Muscle of leg (tissue), 11 donors: ENCODE results near the gene RFXANK. TPM values are rescaled to one million over a fixed set of nuclear protein-coding genes. Genes with fewer than 3 reads are reported as not detected.

Experiments used
- DNase-seq: peaks from one replicate; pipeline ENCODE4 v3.0.0; 2013
- H3K27ac ChIP-seq: one replicate; pipeline ENCODE4 v1.5.1; 2013; ENCODE audit warnings: mild to moderate bottlenecking, low read length, control low read depth
- H3K27me3 ChIP-seq: one replicate; pipeline ENCODE4 v1.6.1; 2013; ENCODE audit warnings: low read length; ENCODE audit not compliant: control insufficient read depth, insufficient read depth
- H3K36me3 ChIP-seq: one replicate; pipeline ENCODE4 v1.6.1; 2013; ENCODE audit warnings: low read length; ENCODE audit not compliant: control insufficient read depth, insufficient read depth
- H3K4me1 ChIP-seq: one replicate; pipeline ENCODE4 v1.6.1; 2013; ENCODE audit warnings: low read length; ENCODE audit not compliant: control insufficient read depth, insufficient read depth
- H3K4me3 ChIP-seq: one replicate; pipeline ENCODE4 v1.5.1; 2013; ENCODE audit warnings: low read length, control low read depth
- H3K9me3 ChIP-seq: replicated peaks from 2 replicates; pipeline ENCODE4 v1.6.1; 2013; ENCODE audit warnings: low read depth, low read length; ENCODE audit not compliant: control insufficient read depth
- WGBS: methylation state at CpG from one replicate; pipeline ENCODE4 v1.1.5; 2013; ENCODE audit warnings: missing lambda C conversion rate; ENCODE audit not compliant: insufficient coverage; 5-methylcytosine and 5-hydroxymethylcytosine counted together
- polyA plus RNA-seq, 8 donors: library from polyadenylated mRNA; unstranded; fragments of 120-200 nt; gene quantifications; one replicate each; pipeline versions ENCODE4 v1.2.1 to v1.2.3, GENCODE V29; 2013; ENCODE audit warnings: inconsistent platforms in 1 of 8, low replicate concordance in 1 of 8; ENCODE audit not compliant: insufficient read length in 8 of 8, insufficient read depth in 1 of 8
- total RNA-seq: library from RNA; stranded (reverse); fragments of 120-200 nt; gene quantifications from one replicate; pipeline ENCODE4 v1.2.4, GENCODE V29; 2013

The RFXANK gene
- total and polyA plus RNA-seq, 9 donors: 57.1 to 125 (median 72.4) TPM

- Histone ChIP-seq H3K27me3 (no peaks in the 10 kb centered on the region), H3K27ac (no peak overlapping the region), H3K4me3 (no peak overlapping the region), H3K9me3 (peaks cover 4% of the 10 kb centered on the region), H3K4me1 (no peaks in the 10 kb centered on the region), H3K36me3 (peaks cover 31% of the 10 kb centered on the region)
- WGBS: 63% methylated on average over 11 of the region's 11 CpGs
- DNase-seq: no peak
These were observed 40.6 kb upstream of the RFXANK start for GRCh38 chr19:19151418-19151817.

DNA sequence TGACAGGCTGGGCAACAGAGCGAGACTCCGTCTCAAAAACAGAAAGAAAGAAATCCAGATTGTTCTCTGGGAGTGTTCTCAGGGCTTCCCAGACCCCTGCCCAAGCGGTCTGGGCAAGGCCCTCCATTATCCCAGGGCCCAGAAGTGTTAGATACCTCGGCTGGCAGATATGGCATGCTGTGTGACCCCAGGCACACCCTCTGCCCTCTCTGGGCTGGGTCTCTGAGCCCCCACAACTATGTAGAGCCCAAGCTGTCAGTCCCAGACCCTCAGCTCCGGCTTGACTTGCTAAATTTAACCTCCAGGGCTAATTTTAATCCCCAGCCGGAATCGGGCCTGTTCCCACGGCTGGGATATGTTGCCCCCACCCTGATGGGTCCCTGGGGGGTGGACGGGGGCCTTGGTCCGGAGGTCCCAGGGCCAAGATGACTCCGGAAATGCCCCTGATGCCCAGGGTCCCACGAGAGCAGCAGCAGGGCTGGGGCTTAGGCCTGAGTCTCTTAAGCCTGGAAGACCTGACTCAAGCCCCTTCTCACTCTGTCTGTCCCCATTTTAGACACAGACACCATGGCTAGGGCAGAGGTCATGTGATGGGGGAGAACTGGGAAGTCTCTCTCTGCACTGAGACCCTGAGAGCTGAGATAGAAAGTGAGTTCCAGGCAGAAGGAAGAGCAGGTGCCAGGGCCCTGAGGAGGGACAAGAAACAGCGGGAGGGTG is 39.2 kb upstream of the RFXANK start:
- DNase-seq: no peak
- 81% methylated on average over 10 of the region's 13 CpGs for WGBS
- Histone ChIP-seq H3K27ac (no peak overlapping the region), H3K27me3 (no peaks in the 10 kb centered on the region), H3K36me3 (peaks cover 22% of the 10 kb centered on the region), H3K4me3 (no peak overlapping the region), H3K9me3 (peaks cover 2% of the 10 kb centered on the region), H3K4me1 (no peaks in the 10 kb centered on the region)

DNA sequence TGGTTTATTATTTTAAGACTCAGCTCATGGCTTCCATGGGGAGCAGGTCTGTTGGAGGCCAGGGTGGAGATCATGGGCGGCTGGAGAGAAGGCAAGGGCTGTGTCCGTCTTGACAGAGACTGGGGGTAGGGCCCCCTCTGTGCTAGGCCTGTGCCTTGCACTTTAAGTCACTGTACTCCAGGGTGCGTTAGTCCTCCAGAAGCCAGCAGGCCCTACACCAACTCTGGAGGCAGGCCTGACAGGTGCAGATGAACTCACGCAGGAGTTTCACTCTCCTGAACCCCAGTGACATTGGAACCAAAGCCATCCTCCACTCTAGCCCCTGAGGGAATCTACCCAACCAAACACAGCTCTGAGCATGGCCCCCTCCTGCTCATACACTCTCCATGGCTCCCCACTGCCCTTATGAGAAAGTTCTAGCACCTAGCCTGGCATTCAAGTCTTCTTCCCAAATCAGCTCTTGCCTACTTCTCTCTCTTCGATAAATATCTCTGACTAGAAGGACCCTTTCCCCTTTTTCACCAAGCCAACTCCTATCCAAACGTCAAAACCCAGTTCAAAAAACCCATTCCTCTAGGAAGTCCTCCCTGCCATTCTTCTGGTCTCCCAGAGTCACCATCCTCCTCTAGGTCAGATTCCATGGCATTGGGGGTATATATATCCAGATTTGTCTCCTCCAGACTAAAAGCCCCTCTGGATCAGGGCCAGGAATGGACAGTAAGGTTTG is 37.1 kb upstream of the RFXANK start:
- no peak overlapping the region for H3K27ac ChIP-seq
- peaks cover 12% of the 10 kb centered on the region for H3K36me3 ChIP-seq
- no peak for DNase-seq
- WGBS: 75% methylated on average over 4 of the region's 6 CpGs
- no peaks in the 10 kb centered on the region for H3K4me1 ChIP-seq
- no peak overlapping the region for H3K4me3 ChIP-seq
- H3K9me3 ChIP-seq: peaks cover 2% of the 10 kb centered on the region
- no peaks in the 10 kb centered on the region for H3K27me3 ChIP-seq

- Histone ChIP-seq H3K4me3 (no peak overlapping the region), H3K27ac (no peak overlapping the region), H3K9me3 (peaks cover 2% of the 10 kb centered on the region), H3K36me3 (peaks cover 12% of the 10 kb centered on the region), H3K27me3 (no peaks in the 10 kb centered on the region), H3K4me1 (no peaks in the 10 kb centered on the region)
- DNase-seq: no peak
- 98% methylated on average over 4 of the region's 10 CpGs for WGBS
These were observed 36.4 kb upstream of the RFXANK start for GRCh38 chr19:19155495-19156219.

DNA sequence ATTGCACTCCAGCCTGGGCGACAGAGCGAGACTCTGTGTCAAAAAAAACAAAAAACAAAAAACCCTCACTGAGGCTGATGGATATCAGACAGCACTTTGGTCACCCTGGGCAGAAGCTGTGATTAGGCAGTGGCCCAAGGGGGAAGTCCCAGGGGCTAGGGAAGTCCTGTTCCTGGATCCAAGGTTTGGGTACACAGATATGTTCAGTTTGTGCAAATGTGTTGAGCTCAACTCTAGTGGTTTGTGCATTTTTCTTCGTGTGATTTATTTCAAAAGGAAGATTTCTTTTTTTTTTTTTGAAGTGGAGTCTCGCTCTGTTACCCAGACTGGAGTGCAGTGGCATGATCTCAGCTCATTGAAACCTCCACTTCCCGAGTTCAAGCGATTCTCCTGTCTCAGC is 34.2 kb upstream of the RFXANK start:
- peaks cover 12% of the 10 kb centered on the region for H3K36me3 ChIP-seq
- 70% methylated on average over 3 of the region's 6 CpGs for WGBS

DNA sequence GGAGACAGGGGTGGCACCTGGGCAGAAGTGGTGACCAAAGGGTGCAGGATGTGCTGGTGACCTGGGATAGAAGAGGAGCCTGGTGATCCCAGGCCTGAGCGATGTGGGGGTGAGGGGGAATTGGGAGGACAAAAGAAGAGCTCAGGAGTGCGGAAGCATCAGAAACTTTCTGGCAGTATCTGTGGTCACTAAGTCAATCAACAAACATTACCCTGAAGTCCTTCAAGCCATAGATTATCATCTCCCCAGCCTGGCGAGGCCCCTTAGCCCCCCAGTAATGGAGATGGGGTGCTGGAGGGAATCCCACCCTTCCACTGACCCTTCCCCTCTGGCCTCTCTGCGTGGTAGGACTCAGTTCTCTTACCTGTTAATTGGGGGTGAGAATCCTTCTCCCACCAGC is 32.5 kb upstream of the RFXANK start:
- no CpG with 5 or more reads among the region's 4 CpGs for WGBS
- H3K27me3 ChIP-seq: no peaks in the 10 kb centered on the region
- H3K9me3 ChIP-seq: peaks cover 2% of the 10 kb centered on the region
- H3K4me3 ChIP-seq: no peak overlapping the region
- peaks cover 12% of the 10 kb centered on the region for H3K36me3 ChIP-seq
- no peak overlapping the region for H3K27ac ChIP-seq
- no peak for DNase-seq
- no peaks in the 10 kb centered on the region for H3K4me1 ChIP-seq

More for the DNA sequence above, 34.2 kb upstream of the RFXANK start:
- DNase-seq: no peak
- H3K4me3 ChIP-seq: no peak overlapping the region
- peaks cover 2% of the 10 kb centered on the region for H3K9me3 ChIP-seq
- H3K4me1 ChIP-seq: no peaks in the 10 kb centered on the region
- H3K27me3 ChIP-seq: no peaks in the 10 kb centered on the region
- no peak overlapping the region for H3K27ac ChIP-seq

DNA sequence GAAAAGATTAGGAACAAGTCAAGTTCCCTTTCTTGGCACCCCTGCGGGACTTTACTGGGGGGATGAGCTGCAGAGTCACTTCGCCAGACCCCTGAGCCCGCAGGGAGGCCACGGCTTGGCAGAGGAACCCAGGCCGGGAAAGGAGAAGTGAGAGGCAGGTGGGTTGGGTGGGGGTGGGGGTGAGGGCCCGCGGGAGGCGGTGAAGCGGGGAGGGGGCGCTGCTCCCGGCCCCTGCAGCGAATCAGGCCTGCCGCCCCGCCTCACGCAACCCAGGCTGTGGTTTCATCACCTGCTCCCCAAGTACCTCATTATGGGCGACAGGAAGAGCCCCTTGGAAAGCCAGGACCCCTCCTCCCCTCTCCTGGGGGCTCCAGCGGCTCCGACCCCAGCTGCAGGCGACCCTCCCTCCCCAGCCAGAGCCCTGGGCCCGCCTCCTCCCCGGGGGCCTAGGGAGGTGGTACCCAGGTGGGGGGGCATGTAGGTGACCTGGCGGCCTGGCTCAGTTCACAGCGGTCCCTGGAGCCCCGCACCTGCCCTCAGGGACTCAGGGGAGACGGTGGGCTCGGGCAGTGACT is 31.5 kb upstream of the RFXANK start:
- no peaks in the 10 kb centered on the region for H3K4me1 ChIP-seq
- H3K27ac ChIP-seq: no peak overlapping the region
- H3K4me3 ChIP-seq: no peak overlapping the region
- DNase-seq: no peak
- H3K9me3 ChIP-seq: peaks cover 2% of the 10 kb centered on the region
- WGBS: 53% methylated on average over 11 of the region's 26 CpGs
- peaks cover 9% of the 10 kb centered on the region for H3K36me3 ChIP-seq
- no peaks in the 10 kb centered on the region for H3K27me3 ChIP-seq

- 88% methylated on average over 4 of the region's 7 CpGs for WGBS
- Histone ChIP-seq H3K9me3 (no peaks in the 10 kb centered on the region), H3K4me1 (no peaks in the 10 kb centered on the region), H3K36me3 (no peaks in the 10 kb centered on the region), H3K4me3 (no peak overlapping the region), H3K27ac (no peak overlapping the region), H3K27me3 (no peaks in the 10 kb centered on the region)
- no peak for DNase-seq
These were observed 29.6 kb upstream of the RFXANK start for GRCh38 chr19:19162495-19162894.

GRCh38 chr19:19165396-19165795 is 26.7 kb upstream of the RFXANK start:
- no peak overlapping the region for H3K4me3 ChIP-seq
- H3K27ac ChIP-seq: no peak overlapping the region
- H3K27me3 ChIP-seq: peaks cover 1% of the 10 kb centered on the region
- no peaks in the 10 kb centered on the region for H3K36me3 ChIP-seq
- H3K9me3 ChIP-seq: no peaks in the 10 kb centered on the region
- WGBS: 100% methylated on average over 1 of the region's 1 CpG
- no peak for DNase-seq
- H3K4me1 ChIP-seq: peaks cover 9% of the 10 kb centered on the region

- Histone ChIP-seq H3K4me1 (peaks cover 31% of the 10 kb centered on the region), H3K4me3 (no peak overlapping the region), H3K9me3 (no peaks in the 10 kb centered on the region), H3K27ac (no peak overlapping the region), H3K36me3 (no peaks in the 10 kb centered on the region), H3K27me3 (peaks cover 7% of the 10 kb centered on the region)
- no peak for DNase-seq
- WGBS: 100% methylated on average over 1 of the region's 3 CpGs
These were observed 24.4 kb upstream of the RFXANK start for GRCh38 chr19:19167612-19168011.
